GM23338 (cell line): ENCODE measurements around the gene HAPLN2. TPM values are rescaled to one million over a fixed set of nuclear protein-coding genes. Genes with fewer than 3 reads are reported as not detected.

ENCODE experiments used
- ATAC-seq: fragments of 200-7000 bp; cut with Tn5 transposase; 3 replicates; pipeline ENCODE4 v1.9.1; 2020
- DNase-seq: peaks from one replicate; pipeline ENCODE4 v3.0.0-alpha.2; 2015; ENCODE audit warnings: low spot score
- H2AFZ ChIP-seq: fragments of 200-600 bp; sonication (generic); 2 replicates; pipeline ENCODE4 v1.8.0; 2016; ENCODE audit warnings: antibody characterized with exemption, mild to moderate bottlenecking, moderate library complexity
- H3F3A ChIP-seq: fragments of 200-600 bp; sonication (generic); replicated peaks from 2 replicates; pipeline ENCODE4 v1.8.0; 2017; ENCODE audit warnings: antibody characterized with exemption, mixed run types, low read depth
- H3K27ac ChIP-seq: fragments of 200-600 bp; sonication (generic); 2 replicates; pipeline ENCODE4 v1.6.1; 2016; ENCODE audit warnings: low read depth
- H3K27me3 ChIP-seq: fragments of 200-600 bp; sonication (generic); 2 replicates; pipeline ENCODE4 v1.8.0; 2016; ENCODE audit warnings: mild to moderate bottlenecking, mixed run types, moderate library complexity; ENCODE audit not compliant: insufficient read depth
- H3K36me3 ChIP-seq: fragments of 200-600 bp; sonication (generic); 2 replicates; pipeline ENCODE4 v1.8.0; 2016; ENCODE audit warnings: mild to moderate bottlenecking; ENCODE audit not compliant: insufficient read depth
- H3K4me1 ChIP-seq: fragments of 200-600 bp; sonication (generic); 2 replicates; pipeline ENCODE4 v1.8.0; 2016; ENCODE audit warnings: mild to moderate bottlenecking, moderate library complexity; ENCODE audit not compliant: insufficient read depth
- H3K4me2 ChIP-seq: fragments of 200-600 bp; sonication (generic); 2 replicates; pipeline ENCODE4 v1.7.1; 2017; ENCODE audit warnings: mixed run types
- H3K4me3 ChIP-seq: fragments of 200-600 bp; sonication (generic); 2 replicates; pipeline ENCODE4 v1.6.1; 2016; ENCODE audit warnings: mixed run types
- H3K79me2 ChIP-seq: fragments of 200-600 bp; sonication (generic); replicated peaks from 2 replicates; pipeline ENCODE4 v1.8.0; 2017; ENCODE audit warnings: mild to moderate bottlenecking; ENCODE audit not compliant: insufficient read depth
- H3K9me2 ChIP-seq: fragments of 200-600 bp; sonication (generic); 2 replicates; pipeline ENCODE4 v1.8.0; 2017; ENCODE audit not compliant: insufficient read depth
- H4K20me1 ChIP-seq: fragments of 200-600 bp; sonication (generic); replicated peaks from 2 replicates; pipeline ENCODE4 v1.8.0; 2017; ENCODE audit warnings: mild to moderate bottlenecking; ENCODE audit not compliant: insufficient read depth
- H3K27ac Mint-ChIP-seq: 2 replicates; pipeline ENCODE4 v1.8.0; 2020; ENCODE audit warnings: inconsistent platforms, mild to moderate bottlenecking, moderate library complexity, mixed read lengths
- H3K27me3 Mint-ChIP-seq: 3 replicates; pipeline ENCODE4 v1.8.0; 2022; ENCODE audit warnings: low read depth, mild to moderate bottlenecking, moderate library complexity, mixed read lengths, inconsistent platforms; ENCODE audit not compliant: insufficient read depth, poor library complexity
- H3K36me3 Mint-ChIP-seq: 3 replicates; pipeline ENCODE4 v1.8.0; 2021; ENCODE audit warnings: low read depth, mild to moderate bottlenecking, inconsistent platforms, moderate library complexity, mixed read lengths
- H3K4me1 Mint-ChIP-seq: 3 replicates; pipeline ENCODE4 v1.8.0; 2020; ENCODE audit warnings: mild to moderate bottlenecking, inconsistent platforms, mixed read lengths
- H3K4me3 Mint-ChIP-seq: 3 replicates; pipeline ENCODE4 v1.8.0; 2021; ENCODE audit warnings: moderate library complexity, mild to moderate bottlenecking, inconsistent platforms, mixed read lengths
- H3K9me3 Mint-ChIP-seq: 3 replicates; pipeline ENCODE4 v1.8.0; 2020; ENCODE audit warnings: moderate library complexity, mild to moderate bottlenecking, inconsistent platforms, mixed read lengths
- EZH2 ChIP-seq: fragments of 200-600 bp; sonication (generic); IDR thresholded peaks from one replicate; pipeline ENCODE4 v1.8.0; 2017; ENCODE audit warnings: antibody characterized with exemption, mild to moderate bottlenecking, low read depth; ENCODE audit not compliant: unreplicated experiment
- EZH2phosphoT487 ChIP-seq: fragments of 200-600 bp; sonication (generic); IDR thresholded peaks from one replicate; pipeline ENCODE4 v1.8.1; 2018; ENCODE audit warnings: antibody characterized with exemption; ENCODE audit not compliant: unreplicated experiment
- ZNF114 ChIP-seq: fragments of 250-450 bp; sonication (Bioruptor Pico); IDR thresholded peaks from 2 replicates; pipeline ENCODE4 v1.5.0; 2020; ENCODE audit warnings: mild to moderate bottlenecking, moderate library complexity
- polyA plus RNA-seq: library from polyadenylated mRNA; unstranded; fragments of >200 nt; fragmentation: Nextera tagmentation; extraction: Ambion mirVana; gene quantifications from 2 replicates; pipeline ENCODE4 v1.2.1, GENCODE V29; 2016
- total RNA-seq: library from RNA; depleted of rRNA; stranded (reverse); fragments of >200 nt; shearing (Covaris generic); gene quantifications from 2 replicates; pipeline ENCODE4 v1.2.3, GENCODE V29; 2014
- TF ChIP-seq, protein P1 (sequence below): IDR thresholded peaks from one replicate; pipeline ENCODE4 v1.6.1; 2018; ENCODE audit warnings: antibody characterized with exemption; ENCODE audit not compliant: unreplicated experiment
- TF ChIP-seq, protein P2 (sequence below): fragments of 250-450 bp; sonication (Bioruptor Pico); IDR thresholded peaks from 2 replicates; pipeline ENCODE4 v1.5.0; 2020; ENCODE audit warnings: mild to moderate bottlenecking, moderate library complexity

The HAPLN2 gene
- total and polyA plus RNA-seq, 2 experiments from 2014 or later: 0.53 TPM; not detected in 1

DNA sequence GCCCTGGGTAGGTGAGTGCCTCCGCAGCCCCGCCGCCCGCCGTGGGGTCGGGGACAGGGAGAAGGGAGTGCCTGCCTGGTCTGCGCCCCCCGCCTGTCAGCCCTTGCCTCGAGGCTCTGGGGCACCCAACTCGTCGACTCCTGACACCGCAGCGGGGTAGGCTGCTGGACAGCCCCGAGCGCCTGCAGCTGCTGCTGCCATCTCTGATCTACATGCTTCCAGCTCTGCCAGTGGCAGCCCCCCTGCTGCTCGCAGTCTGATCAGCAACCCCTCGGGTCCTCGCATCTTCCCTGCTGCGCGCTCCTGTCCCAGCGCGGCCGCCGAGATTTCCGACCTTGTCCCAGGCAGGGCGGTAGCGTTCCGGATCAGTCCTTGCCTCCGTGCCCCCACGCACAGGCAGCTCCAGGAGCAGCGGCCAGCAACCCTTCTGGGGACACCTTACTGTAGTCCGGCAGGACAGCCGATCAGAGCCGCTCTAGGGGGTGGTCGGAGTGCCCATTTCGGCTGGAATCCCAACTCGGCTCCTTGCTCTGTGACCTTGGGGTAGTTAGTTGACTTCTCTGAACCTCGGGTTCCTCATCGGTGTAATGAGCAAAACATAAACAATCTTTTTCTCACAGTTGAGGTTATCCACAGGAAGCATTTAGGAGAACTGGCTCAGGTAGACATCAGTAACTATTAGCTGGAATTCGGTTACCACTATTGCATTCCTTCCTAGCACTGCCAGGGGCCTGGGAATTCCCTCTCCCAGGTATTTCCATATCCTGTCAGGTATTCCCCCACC, 23.2 kb downstream of the HAPLN2 start:
- H4K20me1 ChIP-seq: peaks cover 3% of the 10 kb centered on the region; the same call in 1 of the 2 replicates
- H3K4me2 ChIP-seq: peak overlapping the region; percentile 95
- peak overlapping the region; percentile 91 for H2AFZ ChIP-seq
- H3K9me2 ChIP-seq: no peaks in the 10 kb centered on the region
- TF ChIP-seq EZH2phosphoT487 (no peak), EZH2 (peak; percentile 57), ZNF114 (CRISPR knock-in tag) (no peak)
- TF ChIP-seq, protein P1, sequence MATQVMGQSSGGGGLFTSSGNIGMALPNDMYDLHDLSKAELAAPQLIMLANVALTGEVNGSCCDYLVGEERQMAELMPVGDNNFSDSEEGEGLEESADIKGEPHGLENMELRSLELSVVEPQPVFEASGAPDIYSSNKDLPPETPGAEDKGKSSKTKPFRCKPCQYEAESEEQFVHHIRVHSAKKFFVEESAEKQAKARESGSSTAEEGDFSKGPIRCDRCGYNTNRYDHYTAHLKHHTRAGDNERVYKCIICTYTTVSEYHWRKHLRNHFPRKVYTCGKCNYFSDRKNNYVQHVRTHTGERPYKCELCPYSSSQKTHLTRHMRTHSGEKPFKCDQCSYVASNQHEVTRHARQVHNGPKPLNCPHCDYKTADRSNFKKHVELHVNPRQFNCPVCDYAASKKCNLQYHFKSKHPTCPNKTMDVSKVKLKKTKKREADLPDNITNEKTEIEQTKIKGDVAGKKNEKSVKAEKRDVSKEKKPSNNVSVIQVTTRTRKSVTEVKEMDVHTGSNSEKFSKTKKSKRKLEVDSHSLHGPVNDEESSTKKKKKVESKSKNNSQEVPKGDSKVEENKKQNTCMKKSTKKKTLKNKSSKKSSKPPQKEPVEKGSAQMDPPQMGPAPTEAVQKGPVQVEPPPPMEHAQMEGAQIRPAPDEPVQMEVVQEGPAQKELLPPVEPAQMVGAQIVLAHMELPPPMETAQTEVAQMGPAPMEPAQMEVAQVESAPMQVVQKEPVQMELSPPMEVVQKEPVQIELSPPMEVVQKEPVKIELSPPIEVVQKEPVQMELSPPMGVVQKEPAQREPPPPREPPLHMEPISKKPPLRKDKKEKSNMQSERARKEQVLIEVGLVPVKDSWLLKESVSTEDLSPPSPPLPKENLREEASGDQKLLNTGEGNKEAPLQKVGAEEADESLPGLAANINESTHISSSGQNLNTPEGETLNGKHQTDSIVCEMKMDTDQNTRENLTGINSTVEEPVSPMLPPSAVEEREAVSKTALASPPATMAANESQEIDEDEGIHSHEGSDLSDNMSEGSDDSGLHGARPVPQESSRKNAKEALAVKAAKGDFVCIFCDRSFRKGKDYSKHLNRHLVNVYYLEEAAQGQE: peak; percentile 39
- TF ChIP-seq, protein P2, sequence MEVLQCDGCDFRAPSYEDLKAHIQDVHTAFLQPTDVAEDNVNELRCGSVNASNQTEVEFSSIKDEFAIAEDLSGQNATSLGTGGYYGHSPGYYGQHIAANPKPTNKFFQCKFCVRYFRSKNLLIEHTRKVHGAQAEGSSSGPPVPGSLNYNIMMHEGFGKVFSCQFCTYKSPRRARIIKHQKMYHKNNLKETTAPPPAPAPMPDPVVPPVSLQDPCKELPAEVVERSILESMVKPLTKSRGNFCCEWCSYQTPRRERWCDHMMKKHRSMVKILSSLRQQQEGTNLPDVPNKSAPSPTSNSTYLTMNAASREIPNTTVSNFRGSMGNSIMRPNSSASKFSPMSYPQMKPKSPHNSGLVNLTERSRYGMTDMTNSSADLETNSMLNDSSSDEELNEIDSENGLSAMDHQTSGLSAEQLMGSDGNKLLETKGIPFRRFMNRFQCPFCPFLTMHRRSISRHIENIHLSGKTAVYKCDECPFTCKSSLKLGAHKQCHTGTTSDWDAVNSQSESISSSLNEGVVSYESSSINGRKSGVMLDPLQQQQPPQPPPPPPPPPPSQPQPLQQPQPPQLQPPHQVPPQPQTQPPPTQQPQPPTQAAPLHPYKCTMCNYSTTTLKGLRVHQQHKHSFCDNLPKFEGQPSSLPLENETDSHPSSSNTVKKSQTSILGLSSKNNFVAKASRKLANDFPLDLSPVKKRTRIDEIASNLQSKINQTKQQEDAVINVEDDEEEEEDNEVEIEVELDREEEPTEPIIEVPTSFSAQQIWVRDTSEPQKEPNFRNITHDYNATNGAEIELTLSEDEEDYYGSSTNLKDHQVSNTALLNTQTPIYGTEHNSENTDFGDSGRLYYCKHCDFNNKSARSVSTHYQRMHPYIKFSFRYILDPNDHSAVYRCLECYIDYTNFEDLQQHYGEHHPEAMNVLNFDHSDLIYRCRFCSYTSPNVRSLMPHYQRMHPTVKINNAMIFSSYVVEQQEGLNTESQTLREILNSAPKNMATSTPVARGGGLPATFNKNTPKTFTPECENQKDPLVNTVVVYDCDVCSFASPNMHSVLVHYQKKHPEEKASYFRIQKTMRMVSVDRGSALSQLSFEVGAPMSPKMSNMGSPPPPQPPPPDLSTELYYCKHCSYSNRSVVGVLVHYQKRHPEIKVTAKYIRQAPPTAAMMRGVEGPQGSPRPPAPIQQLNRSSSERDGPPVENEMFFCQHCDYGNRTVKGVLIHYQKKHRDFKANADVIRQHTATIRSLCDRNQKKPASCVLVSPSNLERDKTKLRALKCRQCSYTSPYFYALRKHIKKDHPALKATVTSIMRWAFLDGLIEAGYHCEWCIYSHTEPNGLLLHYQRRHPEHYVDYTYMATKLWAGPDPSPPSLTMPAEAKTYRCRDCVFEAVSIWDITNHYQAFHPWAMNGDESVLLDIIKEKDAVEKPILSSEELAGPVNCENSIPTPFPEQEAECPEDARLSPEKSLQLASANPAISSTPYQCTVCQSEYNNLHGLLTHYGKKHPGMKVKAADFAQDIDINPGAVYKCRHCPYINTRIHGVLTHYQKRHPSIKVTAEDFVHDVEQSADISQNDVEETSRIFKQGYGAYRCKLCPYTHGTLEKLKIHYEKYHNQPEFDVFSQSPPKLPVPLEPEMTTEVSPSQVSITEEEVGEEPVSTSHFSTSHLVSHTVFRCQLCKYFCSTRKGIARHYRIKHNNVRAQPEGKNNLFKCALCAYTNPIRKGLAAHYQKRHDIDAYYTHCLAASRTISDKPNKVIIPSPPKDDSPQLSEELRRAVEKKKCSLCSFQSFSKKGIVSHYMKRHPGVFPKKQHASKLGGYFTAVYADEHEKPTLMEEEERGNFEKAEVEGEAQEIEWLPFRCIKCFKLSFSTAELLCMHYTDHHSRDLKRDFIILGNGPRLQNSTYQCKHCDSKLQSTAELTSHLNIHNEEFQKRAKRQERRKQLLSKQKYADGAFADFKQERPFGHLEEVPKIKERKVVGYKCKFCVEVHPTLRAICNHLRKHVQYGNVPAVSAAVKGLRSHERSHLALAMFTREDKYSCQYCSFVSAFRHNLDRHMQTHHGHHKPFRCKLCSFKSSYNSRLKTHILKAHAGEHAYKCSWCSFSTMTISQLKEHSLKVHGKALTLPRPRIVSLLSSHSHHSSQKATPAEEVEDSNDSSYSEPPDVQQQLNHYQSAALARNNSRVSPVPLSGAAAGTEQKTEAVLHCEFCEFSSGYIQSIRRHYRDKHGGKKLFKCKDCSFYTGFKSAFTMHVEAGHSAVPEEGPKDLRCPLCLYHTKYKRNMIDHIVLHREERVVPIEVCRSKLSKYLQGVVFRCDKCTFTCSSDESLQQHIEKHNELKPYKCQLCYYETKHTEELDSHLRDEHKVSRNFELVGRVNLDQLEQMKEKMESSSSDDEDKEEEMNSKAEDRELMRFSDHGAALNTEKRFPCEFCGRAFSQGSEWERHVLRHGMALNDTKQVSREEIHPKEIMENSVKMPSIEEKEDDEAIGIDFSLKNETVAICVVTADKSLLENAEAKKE: no peak
- H3K79me2 ChIP-seq: no peaks in the 10 kb centered on the region
- peaks cover 39% of the 10 kb centered on the region for H3K4me1 Mint-ChIP-seq
- H3K27ac Mint-ChIP-seq: no peak overlapping the region
- peaks cover 13% of the 10 kb centered on the region for H3K4me1 ChIP-seq
- H3K36me3 ChIP-seq: no peaks in the 10 kb centered on the region
- DNase-seq: peak; percentile 75
- peak overlapping the region; percentile 74 for H3K4me3 ChIP-seq
- peak; percentile 41 for ATAC-seq
- H3K27me3 ChIP-seq: peaks cover 100% of the 10 kb centered on the region
- no peak overlapping the region for H3K27ac ChIP-seq
- peaks cover 66% of the 10 kb centered on the region for H3K27me3 Mint-ChIP-seq
- no peaks in the 10 kb centered on the region for H3K9me3 Mint-ChIP-seq
- peak overlapping the region; percentile 72 for H3K4me3 Mint-ChIP-seq
- H3F3A ChIP-seq: peaks cover 12% of the 10 kb centered on the region; the same call in 1 of the 2 replicates
- no peaks in the 10 kb centered on the region; the same call in 2 of the 3 replicates for H3K36me3 Mint-ChIP-seq
